ENCODE data around the gene DNAI1.

- no peak for TF ChIP-seq EZH2phosphoT487 (IDR thresholded peaks at IDR 0.05; ENCODE audit: borderline replicate concordance, low read depth)
- TF ChIP-seq CTCF (IDR thresholded peaks at IDR 0.05): no peak
- no peak for TF ChIP-seq SIN3A (IDR thresholded peaks at IDR 0.05; ENCODE audit: borderline replicate concordance, low read depth, low read length)
- TF ChIP-seq USF2 (IDR thresholded peaks at IDR 0.05; ENCODE audit: borderline replicate concordance, low read depth, low read length): no peak
- no peak for TF ChIP-seq MXI1 (IDR thresholded peaks at IDR 0.05; ENCODE audit: low read depth, low read length)
- no peak for TF ChIP-seq TAF1 (IDR thresholded peaks at IDR 0.05; ENCODE audit: borderline replicate concordance, low read depth, low read length)
- TF ChIP-seq EP300 (IDR thresholded peaks at IDR 0.05; ENCODE audit: borderline replicate concordance in 1 of 2, low read depth in 1 of 2, low read length in 1 of 2): no peak
- no peak for TF ChIP-seq YY1 (IDR thresholded peaks at IDR 0.05; ENCODE audit: low read depth)
- TF ChIP-seq TEAD4 (IDR thresholded peaks at IDR 0.05; ENCODE audit: borderline replicate concordance, insufficient read depth): no peak
- TF ChIP-seq SMC3 (IDR thresholded peaks at IDR 0.05; ENCODE audit: low read depth, low read length): no peak
- no peak for TF ChIP-seq ZBTB33 (IDR thresholded peaks at IDR 0.05; ENCODE audit: borderline replicate concordance, low read depth)
- no peak for TF ChIP-seq POLR2AphosphoS5 (IDR thresholded peaks at IDR 0.05; ENCODE audit: low read depth, low read length)
- TF ChIP-seq GABPA (IDR thresholded peaks at IDR 0.05; ENCODE audit: low read depth): no peak
Measured at GRCh38 chr9:34451135-34451534, 7.5 kb upstream of the DNAI1 start.
